Measurements from ENCODE around the gene CYP27A1. TPM values are rescaled to one million over a fixed set of nuclear protein-coding genes. Genes with fewer than 3 reads are reported as not detected.

Gene CYP27A1
- total and polyA plus RNA-seq, 2 of the 8 experiments (the other 6 are each of a cell fraction or from before 2014, with no cell fraction given), result 5.4 to 14.7 TPM

DNA sequence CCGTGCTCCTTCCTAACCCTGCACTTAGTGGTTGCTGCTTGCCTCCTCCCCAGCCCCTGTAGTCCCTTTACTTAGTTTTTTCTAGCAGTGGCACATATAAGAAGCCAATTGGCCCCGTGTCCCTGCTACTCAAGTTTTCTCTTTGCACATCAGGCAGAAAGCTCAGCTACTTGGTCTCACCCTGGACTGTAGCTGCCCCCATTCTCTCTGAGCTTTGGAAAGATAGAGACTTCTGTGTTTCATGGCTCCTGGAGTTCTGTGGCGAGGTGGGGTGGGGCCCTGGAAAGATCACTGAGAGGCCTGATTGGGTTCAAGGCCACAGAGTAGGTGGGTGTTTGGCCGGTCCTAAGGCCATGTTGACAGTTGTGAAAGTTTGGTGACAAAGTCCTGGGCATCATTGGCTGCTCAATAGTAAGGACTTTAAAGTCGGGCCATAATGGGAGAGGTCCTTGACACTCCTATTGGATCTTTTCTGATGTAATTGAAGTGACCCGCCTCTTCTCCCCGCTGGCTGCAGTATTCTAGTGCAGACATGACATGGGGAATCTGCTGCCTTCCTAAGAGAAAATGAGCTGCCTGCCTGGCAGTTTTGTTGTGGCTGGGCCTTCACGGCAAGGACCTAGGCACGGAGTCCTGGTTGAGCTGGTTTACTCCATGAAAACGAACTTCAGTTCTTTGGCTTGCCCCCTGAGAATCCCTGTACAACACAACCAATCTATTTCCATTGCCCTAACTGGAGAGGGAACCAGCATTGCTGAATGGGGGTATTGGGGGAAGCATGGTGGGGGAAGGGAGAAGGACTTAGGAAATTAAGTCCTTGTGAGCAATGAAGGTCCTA, 26.2 kb upstream of the CYP27A1 start:
- DNase-seq (ENCODE audit: low read depth in 1 of 2, low spot score in 2 of 2), result no peak
- no peaks in the 10 kb centered on the region for H3K23me2 ChIP-seq (ENCODE audit: low read depth, low read length)
- no peak overlapping the region for H3K23ac ChIP-seq (ENCODE audit: insufficient read length)
- H3K27me3 ChIP-seq (replicated peaks in 1 of 4; ENCODE audit: control insufficient read depth in 3 of 4, extremely low read depth in 1 of 4, insufficient read depth in 3 of 4, low read length in 3 of 4), result no peaks in the 10 kb centered on the region
- H3K4me1 ChIP-seq (replicated peaks in 1 of 4; ENCODE audit: control insufficient read depth in 3 of 4, insufficient read depth in 4 of 4, low read length in 3 of 4), result no peaks in the 10 kb centered on the region
- H2BK15ac ChIP-seq (ENCODE audit: low read length), result no peak overlapping the region
- H3K36me3 ChIP-seq (ENCODE audit: control insufficient read depth in 2 of 4, insufficient read depth in 4 of 4, low read length in 3 of 4), result peaks cover 17 to 56% (median 42%) of the 10 kb centered on the region in 4 experiments
- no peak overlapping the region for H3K9ac ChIP-seq (replicated peaks in 1 of 4; ENCODE audit: extremely low read depth in 1 of 4, low read depth in 3 of 4, low read length in 3 of 4)
- H3K9me3 ChIP-seq (ENCODE audit: insufficient read depth in 2 of 2, low read depth in 1 of 2, low read length in 1 of 2), result no peaks in the 10 kb centered on the region
- ChIA-PET CTCF (ENCODE audit: partially characterized antibody) (interaction anchor here (0.6 to 1.5 kb wide), 3 partner anchors 29 to 393 kb away, joined by 3 to 7 read pairs (median 4); no protein-coding TSS in a partner anchor), POLR2A (ENCODE audit: partially characterized antibody) (interaction anchor here (0.5 to 2.0 kb wide), 2 partner anchors 12 to 108 kb away, joined by 3 to 4 read pairs; no protein-coding TSS in a partner anchor)
- H2AK5ac ChIP-seq (ENCODE audit: low read depth, low read length), result no peak overlapping the region
- no peak overlapping the region for H2BK5ac ChIP-seq (ENCODE audit: low read depth, low read length)
- H3K18ac ChIP-seq (ENCODE audit: extremely low read depth, low read length), result no peak overlapping the region
- H4K5ac ChIP-seq (ENCODE audit: insufficient read length, low read depth, low read length), result no peak overlapping the region
- H3K4me2 ChIP-seq (ENCODE audit: insufficient read depth in 1 of 2, low read depth in 2 of 2, low read length in 2 of 2), result no peak overlapping the region
- H3K79me2 ChIP-seq (ENCODE audit: control insufficient read depth in 1 of 2, insufficient read depth in 2 of 2, low read length in 2 of 2), result no peaks in the 10 kb centered on the region
- no peak overlapping the region for H2BK120ac ChIP-seq (replicated peaks; ENCODE audit: low read depth, low read length)
- no peak overlapping the region for H3K14ac ChIP-seq (ENCODE audit: insufficient read length)
- H3K79me1 ChIP-seq (ENCODE audit: low read depth, low read length), result no peaks in the 10 kb centered on the region
- no peak overlapping the region for H4K8ac ChIP-seq (ENCODE audit: extremely low read depth, insufficient read depth, low read length)
- H2BK12ac ChIP-seq (ENCODE audit: low read depth, low read length), result no peak overlapping the region
- no peaks in the 10 kb centered on the region for H4K20me1 ChIP-seq (replicated peaks in 1 of 2; ENCODE audit: control insufficient read depth in 1 of 2, insufficient read depth in 2 of 2, low read length in 2 of 2)
- no peak overlapping the region for H2BK20ac ChIP-seq (ENCODE audit: low read length)
- H4K91ac ChIP-seq (replicated peaks; ENCODE audit: insufficient read length, low read length), result no peak overlapping the region
- H2AFZ ChIP-seq (ENCODE audit: low read length), result no peak overlapping the region
- no peak overlapping the region for H3K4me3 ChIP-seq (ENCODE audit: extremely low read depth in 1 of 4, insufficient read depth in 2 of 4, low read depth in 3 of 4, low read length in 4 of 4)
- no peak for TF ChIP-seq TEAD4 (IDR thresholded peaks at IDR 0.05; ENCODE audit: low read depth, low read length)
- no peak overlapping the region for H3K27ac ChIP-seq (ENCODE audit: low read depth, low read length)
- 91% methylated on average over 10 of the region's 10 CpGs; no CpG with 5 or more reads in 1 of the 2 experiments for WGBS, 2 experiments (ENCODE audit: extremely low coverage in 1 of 2, insufficient coverage in 1 of 2, insufficient read length in 1 of 2, insufficient replicate concordance in 2 of 2, low coverage in 1 of 2, low lambda C conversion rate in 2 of 2, missing lambda C conversion rate in 1 of 2)
- H3K4ac ChIP-seq (replicated peaks; ENCODE audit: insufficient read length, low read depth, low read length), result no peak overlapping the region
- FAIRE-seq, result no peak
- H3K56ac ChIP-seq (replicated peaks; ENCODE audit: insufficient read length, low read depth, low read length), result no peak overlapping the region
